ENCODE results near the gene TBC1D16. TPM values are rescaled to one million over a fixed set of nuclear protein-coding genes. Genes with fewer than 3 reads are reported as not detected.
"Not testable (repeated sequence)": the region's sequence is repeated elsewhere in the genome, so short reads cannot be mapped to it uniquely, and the experiment has no call there.

The TBC1D16 gene
- total and polyA plus RNA-seq, 2 donors (not counting 1 experiment from before 2014, with no cell fraction given): 0.82 to 2.7 TPM

DNA sequence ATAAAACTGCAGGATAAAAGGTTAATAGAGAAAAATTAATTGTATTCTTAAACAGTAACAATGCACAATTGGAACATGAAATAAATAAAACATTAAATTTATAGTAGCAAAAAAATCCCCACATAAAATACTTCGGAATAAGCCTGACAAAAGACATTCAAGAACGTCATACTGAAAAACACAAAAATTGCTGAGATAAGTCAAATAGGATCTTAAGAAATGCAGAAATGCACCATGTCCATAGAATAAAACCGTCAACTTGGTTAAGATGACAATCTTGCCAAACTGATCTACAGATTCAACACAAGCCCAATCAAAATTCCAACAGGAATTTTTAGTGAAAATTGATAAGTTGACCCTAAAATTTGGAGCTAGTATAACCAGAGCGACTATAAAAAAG, 76.6 kb downstream of the TBC1D16 start:
- H3K9ac ChIP-seq (ENCODE audit: low read length): no peak overlapping the region
- CTCF ChIA-PET: no interaction called here
- intact Hi-C loops (cut with micrococcal nuclease): no loop called here
- Mint-ChIP-seq H3K4me3 (no peak overlapping the region), H3K4me1 (peaks cover 11% of the 10 kb centered on the region), H3K9me3 (ENCODE audit: insufficient read depth) (no peaks in the 10 kb centered on the region), H3K27ac (no peak overlapping the region), H3K27me3 (no peaks in the 10 kb centered on the region)
- no peak overlapping the region for H3K4me2 ChIP-seq (replicated peaks; ENCODE audit: low read depth, low read length, poor library complexity, severe bottlenecking)
- no peak overlapping the region for H3K27ac ChIP-seq (ENCODE audit: low read length in 2 of 2)
- TF ChIP-seq, protein P1, sequence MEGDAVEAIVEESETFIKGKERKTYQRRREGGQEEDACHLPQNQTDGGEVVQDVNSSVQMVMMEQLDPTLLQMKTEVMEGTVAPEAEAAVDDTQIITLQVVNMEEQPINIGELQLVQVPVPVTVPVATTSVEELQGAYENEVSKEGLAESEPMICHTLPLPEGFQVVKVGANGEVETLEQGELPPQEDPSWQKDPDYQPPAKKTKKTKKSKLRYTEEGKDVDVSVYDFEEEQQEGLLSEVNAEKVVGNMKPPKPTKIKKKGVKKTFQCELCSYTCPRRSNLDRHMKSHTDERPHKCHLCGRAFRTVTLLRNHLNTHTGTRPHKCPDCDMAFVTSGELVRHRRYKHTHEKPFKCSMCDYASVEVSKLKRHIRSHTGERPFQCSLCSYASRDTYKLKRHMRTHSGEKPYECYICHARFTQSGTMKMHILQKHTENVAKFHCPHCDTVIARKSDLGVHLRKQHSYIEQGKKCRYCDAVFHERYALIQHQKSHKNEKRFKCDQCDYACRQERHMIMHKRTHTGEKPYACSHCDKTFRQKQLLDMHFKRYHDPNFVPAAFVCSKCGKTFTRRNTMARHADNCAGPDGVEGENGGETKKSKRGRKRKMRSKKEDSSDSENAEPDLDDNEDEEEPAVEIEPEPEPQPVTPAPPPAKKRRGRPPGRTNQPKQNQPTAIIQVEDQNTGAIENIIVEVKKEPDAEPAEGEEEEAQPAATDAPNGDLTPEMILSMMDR (IDR thresholded peaks at IDR 0.05): no peak
- TF ChIP-seq EZH2 (IDR thresholded peaks at IDR 0.05; ENCODE audit: borderline replicate concordance, insufficient read depth, low read depth, low read length, poor library complexity, severe bottlenecking): no peak
- H3K4me1 ChIP-seq (ENCODE audit: control insufficient read depth in 2 of 2, insufficient read depth in 2 of 2, low read length in 2 of 2): peaks cover 4% of the 10 kb centered on the region in 2 donors
- H3K9me3 ChIP-seq (ENCODE audit: control extremely low read depth in 1 of 3, control insufficient read depth in 2 of 3, insufficient read depth in 1 of 3, low read length in 2 of 3): peaks cover 0 to 5% (median 2%) of the 10 kb centered on the region in 3 donors
- no peaks in the 10 kb centered on the region for H3K36me3 ChIP-seq (replicated peaks in 1 of 2; ENCODE audit: control extremely low read depth in 1 of 2, control insufficient read depth in 1 of 2, extremely low read depth in 1 of 2, insufficient read depth in 2 of 2, low read length in 1 of 2)
- ATAC-seq (ENCODE audit: low read depth) (no peak), DNase-seq (no peak)
- no peaks in the 10 kb centered on the region for H4K20me1 ChIP-seq (ENCODE audit: control insufficient read depth, insufficient read depth, low read length, poor library complexity, severe bottlenecking)
- H2AFZ ChIP-seq (ENCODE audit: insufficient read depth, low read depth, low read length, poor library complexity, severe bottlenecking): no peak overlapping the region
- WGBS (ENCODE audit: insufficient coverage): 72% methylated on average over 2 of the region's 4 CpGs
- H3K4me3 ChIP-seq (ENCODE audit: control extremely low read depth in 1 of 5, extremely low read depth in 1 of 5, insufficient read depth in 1 of 5, low read depth in 2 of 5, low read length in 4 of 5): no peak overlapping the region
- no peaks in the 10 kb centered on the region for H3K27me3 ChIP-seq (replicated peaks in 1 of 4; ENCODE audit: control extremely low read depth in 1 of 4, control insufficient read depth in 3 of 4, insufficient read depth in 4 of 4, low read length in 3 of 4)
- H3K79me2 ChIP-seq (ENCODE audit: control insufficient read depth, insufficient read depth, low read length): no peaks in the 10 kb centered on the region
- POLR2A ChIA-PET: no interaction called here

DNA sequence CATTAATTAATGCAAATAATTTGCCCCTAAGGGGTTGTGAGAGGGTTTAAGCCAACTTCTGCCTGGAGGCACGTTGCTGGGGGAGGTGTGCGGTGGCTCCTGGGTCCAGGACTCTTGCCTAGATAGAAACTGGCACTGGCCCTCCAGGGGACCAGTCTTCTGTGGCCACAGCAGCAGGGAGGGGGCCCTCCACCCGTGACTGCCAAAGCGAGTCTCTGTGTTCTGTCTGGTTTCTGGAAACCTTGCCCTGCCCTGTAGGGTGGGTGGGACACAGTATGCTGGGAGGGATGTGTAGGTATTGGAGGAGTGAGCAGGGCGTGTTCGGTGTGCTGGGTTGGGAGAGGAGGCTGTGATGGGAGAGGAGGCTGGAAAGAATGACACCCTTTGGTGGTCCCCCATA, 78.8 kb downstream of the TBC1D16 start:
- Histone ChIP-seq H3K9ac (ENCODE audit: low read length) (no peak overlapping the region), H3K9me3 (ENCODE audit: control extremely low read depth in 1 of 3, control insufficient read depth in 2 of 3, insufficient read depth in 1 of 3, low read length in 2 of 3) (peaks cover 0 to 5% (median 2%) of the 10 kb centered on the region in 3 donors), H3K79me2 (ENCODE audit: control insufficient read depth, insufficient read depth, low read length) (no peaks in the 10 kb centered on the region), H3K4me2 (replicated peaks; ENCODE audit: low read depth, low read length, poor library complexity, severe bottlenecking) (no peak overlapping the region), H3K4me1 (ENCODE audit: control insufficient read depth in 2 of 2, insufficient read depth in 2 of 2, low read length in 2 of 2) (peaks cover 6% of the 10 kb centered on the region in 2 donors), H3K4me3 (ENCODE audit: control extremely low read depth in 1 of 5, extremely low read depth in 1 of 5, insufficient read depth in 1 of 5, low read depth in 2 of 5, low read length in 4 of 5) (no peak overlapping the region), H3K27me3 (replicated peaks in 1 of 4; ENCODE audit: control extremely low read depth in 1 of 4, control insufficient read depth in 3 of 4, insufficient read depth in 4 of 4, low read length in 3 of 4) (no peaks in the 10 kb centered on the region), H3K36me3 (replicated peaks in 1 of 2; ENCODE audit: control extremely low read depth in 1 of 2, control insufficient read depth in 1 of 2, extremely low read depth in 1 of 2, insufficient read depth in 2 of 2, low read length in 1 of 2) (no peaks in the 10 kb centered on the region), H2AFZ (ENCODE audit: insufficient read depth, low read depth, low read length, poor library complexity, severe bottlenecking) (no peak overlapping the region), H3K27ac (ENCODE audit: low read length in 2 of 2) (no peak overlapping the region), H4K20me1 (ENCODE audit: control insufficient read depth, insufficient read depth, low read length, poor library complexity, severe bottlenecking) (no peaks in the 10 kb centered on the region)
- H3K4me1 Mint-ChIP-seq: peaks cover 14% of the 10 kb centered on the region
- DNase-seq: no peak
- no peak for TF ChIP-seq EZH2 (IDR thresholded peaks at IDR 0.05; ENCODE audit: borderline replicate concordance, insufficient read depth, low read depth, low read length, poor library complexity, severe bottlenecking)
- TF ChIP-seq, protein P1 (IDR thresholded peaks at IDR 0.05): no peak
- H3K27ac Mint-ChIP-seq: no peak overlapping the region
- H3K9me3 Mint-ChIP-seq (ENCODE audit: insufficient read depth): no peaks in the 10 kb centered on the region
- intact Hi-C loops (cut with micrococcal nuclease): no loop called here
- no peak overlapping the region for H3K4me3 Mint-ChIP-seq
- ChIA-PET CTCF (no interaction called here), POLR2A (no interaction called here)
- WGBS (ENCODE audit: insufficient coverage): 93% methylated on average over 6 of the region's 6 CpGs
- ATAC-seq (ENCODE audit: low read depth): no peak
- H3K27me3 Mint-ChIP-seq: no peaks in the 10 kb centered on the region

DNA sequence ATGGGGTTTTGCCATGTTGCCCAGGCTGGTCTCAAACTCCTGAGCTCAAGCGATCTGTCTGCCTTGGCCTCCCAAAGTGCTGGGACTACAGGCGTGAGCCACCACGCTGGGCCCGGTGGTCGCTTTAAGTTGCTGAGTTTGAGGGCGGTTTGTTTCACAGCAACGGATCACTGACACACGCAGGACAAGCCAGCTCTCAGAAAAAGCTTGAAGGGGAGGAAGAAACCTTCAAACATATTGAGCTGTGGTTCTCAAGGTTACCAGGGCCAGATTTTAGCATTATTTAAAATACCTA, 79.3 kb downstream of the TBC1D16 start:
- H3K9me3 ChIP-seq (ENCODE audit: control extremely low read depth in 1 of 3, control insufficient read depth in 2 of 3, insufficient read depth in 1 of 3, low read length in 2 of 3); H3K9me3 Mint-ChIP-seq (ENCODE audit: insufficient read depth); DNase-seq; H3K27me3 Mint-ChIP-seq; H4K20me1 ChIP-seq (ENCODE audit: control insufficient read depth, insufficient read depth, low read length, poor library complexity, severe bottlenecking); ATAC-seq (ENCODE audit: low read depth); H3K27ac Mint-ChIP-seq; H3K4me3 ChIP-seq (ENCODE audit: control extremely low read depth in 1 of 5, extremely low read depth in 1 of 5, insufficient read depth in 1 of 5, low read depth in 2 of 5, low read length in 4 of 5); H2AFZ ChIP-seq (ENCODE audit: insufficient read depth, low read depth, low read length, poor library complexity, severe bottlenecking); H3K27me3 ChIP-seq (replicated peaks in 1 of 4; ENCODE audit: control extremely low read depth in 1 of 4, control insufficient read depth in 3 of 4, insufficient read depth in 4 of 4, low read length in 3 of 4); H3K27ac ChIP-seq (ENCODE audit: low read length in 2 of 2); H3K79me2 ChIP-seq (ENCODE audit: control insufficient read depth, insufficient read depth, low read length); POLR2A ChIA-PET; H3K9ac ChIP-seq (ENCODE audit: low read length); H3K4me2 ChIP-seq (replicated peaks; ENCODE audit: low read depth, low read length, poor library complexity, severe bottlenecking); H3K4me3 Mint-ChIP-seq; H3K36me3 ChIP-seq (replicated peaks in 1 of 2; ENCODE audit: control extremely low read depth in 1 of 2, control insufficient read depth in 1 of 2, extremely low read depth in 1 of 2, insufficient read depth in 2 of 2, low read length in 1 of 2); intact Hi-C loops (cut with micrococcal nuclease): not testable (repeated sequence)
- CTCF ChIA-PET: interaction anchor here (1.1 kb wide), 1 partner anchor 12 kb away, joined by 4 read pairs; no protein-coding TSS in a partner anchor
- WGBS (ENCODE audit: insufficient coverage): 95% methylated on average over 7 of the region's 8 CpGs
- peaks cover 11% of the 10 kb centered on the region in 2 donors for H3K4me1 ChIP-seq (ENCODE audit: control insufficient read depth in 2 of 2, insufficient read depth in 2 of 2, low read length in 2 of 2)
- peaks cover 16% of the 10 kb centered on the region for H3K4me1 Mint-ChIP-seq

All from B cell (primary cell).